ENCODE data around the gene CASZ1.

DNA sequence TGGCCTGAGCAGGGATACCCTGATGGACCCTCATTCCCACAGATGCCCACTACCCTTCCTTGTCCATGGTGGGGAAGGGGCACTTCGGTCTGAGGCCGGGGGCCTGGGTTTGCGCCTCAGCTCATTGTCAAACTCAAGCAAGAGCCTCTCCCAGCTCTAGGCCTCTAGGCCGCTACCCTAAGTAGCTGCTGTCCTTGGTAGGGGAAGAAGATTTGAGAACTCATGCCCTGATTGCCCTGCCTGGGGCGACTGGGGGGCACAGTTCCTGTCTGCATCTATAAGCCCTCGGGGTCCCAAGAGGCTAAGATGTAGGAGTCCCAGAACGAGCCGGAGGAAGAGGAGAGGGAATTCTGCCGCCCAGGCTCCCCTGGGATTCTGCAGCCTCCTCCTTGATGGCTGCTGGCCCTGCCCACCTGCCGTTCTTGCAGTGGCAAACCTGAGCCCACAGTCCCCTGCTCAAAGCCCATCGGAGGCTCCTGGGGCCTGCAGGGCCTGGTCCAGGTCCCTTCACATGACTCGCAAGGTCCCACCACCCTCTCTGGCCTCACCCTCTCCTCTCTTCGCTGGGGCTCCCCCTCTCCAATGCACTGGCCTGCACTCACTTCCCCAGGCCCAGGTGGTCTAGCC is 20.4 kb upstream of the CASZ1 start:
- TF ChIP-seq CTCF (IDR thresholded peaks at IDR 0.05): no peak
- no peak for TF ChIP-seq ZFX (IDR thresholded peaks at IDR 0.05; ENCODE audit: borderline replicate concordance)
